ENCODE measurements around the gene ADAM10.

The ADAM10 gene

DNA sequence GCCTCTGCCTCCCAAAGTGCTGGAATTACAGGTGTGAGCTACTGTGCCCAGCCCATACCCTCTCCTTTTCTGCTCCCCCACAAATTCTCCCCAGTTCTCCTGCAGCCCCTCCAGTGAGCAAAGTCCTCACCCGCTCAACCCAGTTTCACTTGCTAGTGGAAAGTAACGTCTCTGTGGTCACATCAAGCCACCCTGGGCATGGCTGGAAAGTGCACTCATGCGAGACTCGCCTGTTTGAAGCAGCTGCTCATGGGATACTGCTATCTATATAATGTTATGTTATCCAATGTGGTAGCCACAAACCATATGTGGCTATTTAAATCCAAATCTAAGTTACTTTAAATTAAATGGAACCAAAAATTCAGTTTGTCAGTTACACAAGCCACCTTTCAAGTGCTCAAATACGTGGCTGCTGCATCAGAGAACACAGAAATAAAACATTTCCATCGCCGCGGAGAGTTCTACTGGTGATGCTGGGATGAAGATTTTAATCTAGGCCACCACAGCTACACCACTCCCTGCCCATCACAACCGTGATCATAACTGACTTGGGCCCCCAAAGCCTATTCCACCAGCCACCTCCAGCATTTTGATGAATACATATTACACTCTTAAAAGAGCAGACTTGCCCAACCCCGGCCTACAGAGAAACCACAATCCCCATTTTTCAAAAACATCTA lies 198.3 kb downstream of the ADAM10 start:
- DNase-seq (ENCODE audit: low spot score): no peak

DNA sequence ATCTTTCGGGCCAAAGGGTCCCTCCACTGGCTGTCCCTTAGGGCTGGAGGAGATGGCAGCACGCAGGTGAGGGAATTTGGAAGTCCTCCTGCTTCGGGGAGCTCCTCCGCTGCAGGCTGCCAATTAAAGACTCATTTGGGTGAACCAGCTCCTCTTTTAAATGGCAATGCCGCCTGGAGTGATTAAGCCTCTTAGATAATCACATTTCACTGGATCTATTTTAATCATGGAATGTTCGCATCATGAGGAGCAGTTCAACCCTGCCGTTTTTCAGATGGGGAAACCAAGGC lies 199.8 kb downstream of the ADAM10 start:
- no peak for DNase-seq (ENCODE audit: low spot score)

DNA sequence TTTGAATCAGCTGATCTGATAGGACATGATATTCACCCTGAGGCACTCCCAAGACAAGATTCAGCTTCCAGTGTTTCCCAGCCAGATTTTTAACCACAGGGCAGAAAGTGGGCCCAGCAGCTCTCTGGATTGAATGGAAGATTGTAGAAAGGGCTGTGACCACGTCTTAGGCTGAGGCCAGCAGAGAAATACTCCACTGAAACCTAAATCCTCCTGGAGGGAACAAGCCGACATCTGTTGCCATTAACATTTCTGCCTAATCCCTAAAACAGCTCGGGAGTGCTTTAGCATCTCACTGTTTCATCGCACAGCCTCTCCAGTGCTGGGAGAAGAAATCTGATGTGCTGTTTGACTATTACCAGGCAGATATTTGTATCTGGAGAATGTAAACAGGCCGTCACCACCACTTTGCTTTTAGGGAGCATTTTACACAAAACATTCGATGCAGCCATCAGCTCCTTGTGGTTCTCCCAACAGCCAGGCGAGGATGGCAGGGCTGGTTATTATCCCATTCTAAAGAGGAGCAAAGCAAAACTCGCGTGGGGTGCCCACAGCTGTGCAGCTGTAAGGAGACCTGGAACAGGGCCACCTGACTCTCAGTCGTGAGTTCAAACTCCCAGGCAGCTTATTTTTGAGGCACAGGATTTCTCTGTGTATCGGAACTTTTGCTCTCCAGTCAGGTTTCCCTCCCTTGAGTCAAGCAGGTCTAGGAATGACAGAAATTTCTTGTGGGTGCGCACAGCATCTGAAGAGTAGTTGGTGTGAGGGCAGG lies 200.3 kb downstream of the ADAM10 start:
- DNase-seq (ENCODE audit: low spot score): no peak

DNA sequence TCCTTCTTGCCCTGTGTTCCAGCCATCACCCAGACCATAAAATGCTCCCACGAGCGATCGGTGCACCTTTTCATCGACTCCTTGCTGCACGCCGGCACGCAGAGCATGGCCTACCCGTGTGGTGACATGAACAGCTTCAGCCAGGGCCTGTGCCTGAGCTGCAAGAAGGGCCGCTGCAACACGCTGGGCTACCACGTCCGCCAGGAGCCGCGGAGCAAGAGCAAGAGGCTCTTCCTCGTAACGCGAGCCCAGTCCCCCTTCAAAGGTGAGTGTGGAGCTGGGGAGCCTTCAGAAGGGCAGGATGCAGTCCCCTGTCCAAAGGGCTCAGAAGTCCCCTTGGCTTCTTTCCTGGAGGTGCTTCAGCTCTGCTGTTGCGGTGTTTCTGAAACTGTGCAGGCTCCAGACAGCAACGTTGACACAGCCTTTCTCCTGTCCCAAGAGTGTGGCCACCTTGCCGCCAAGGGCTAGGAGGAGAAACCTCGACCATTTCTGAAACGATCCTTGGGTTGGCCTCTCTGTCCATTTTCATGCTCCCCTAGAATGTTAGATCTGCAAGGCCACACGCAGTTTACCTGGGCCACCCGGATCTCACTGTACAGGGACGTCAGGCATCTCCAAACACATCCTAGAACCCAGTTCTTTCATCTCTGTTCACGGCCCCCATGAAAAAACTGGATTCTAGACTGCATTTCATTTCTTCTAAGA lies 201.0 kb downstream of the ADAM10 start:
- DNase-seq (ENCODE audit: low spot score): no peak

- DNase-seq (ENCODE audit: low spot score): no peak
Measured at GRCh38 chr15:58547628-58548307, 201.7 kb downstream of the ADAM10 start.

GRCh38 chr15:58546635-58547627 lies 202.6 kb downstream of the ADAM10 start:
- peak; percentile 74 for DNase-seq (ENCODE audit: low spot score)

- DNase-seq (ENCODE audit: low spot score): no peak
Measured at GRCh38 chr15:58546066-58546591, 203.4 kb downstream of the ADAM10 start.

DNA sequence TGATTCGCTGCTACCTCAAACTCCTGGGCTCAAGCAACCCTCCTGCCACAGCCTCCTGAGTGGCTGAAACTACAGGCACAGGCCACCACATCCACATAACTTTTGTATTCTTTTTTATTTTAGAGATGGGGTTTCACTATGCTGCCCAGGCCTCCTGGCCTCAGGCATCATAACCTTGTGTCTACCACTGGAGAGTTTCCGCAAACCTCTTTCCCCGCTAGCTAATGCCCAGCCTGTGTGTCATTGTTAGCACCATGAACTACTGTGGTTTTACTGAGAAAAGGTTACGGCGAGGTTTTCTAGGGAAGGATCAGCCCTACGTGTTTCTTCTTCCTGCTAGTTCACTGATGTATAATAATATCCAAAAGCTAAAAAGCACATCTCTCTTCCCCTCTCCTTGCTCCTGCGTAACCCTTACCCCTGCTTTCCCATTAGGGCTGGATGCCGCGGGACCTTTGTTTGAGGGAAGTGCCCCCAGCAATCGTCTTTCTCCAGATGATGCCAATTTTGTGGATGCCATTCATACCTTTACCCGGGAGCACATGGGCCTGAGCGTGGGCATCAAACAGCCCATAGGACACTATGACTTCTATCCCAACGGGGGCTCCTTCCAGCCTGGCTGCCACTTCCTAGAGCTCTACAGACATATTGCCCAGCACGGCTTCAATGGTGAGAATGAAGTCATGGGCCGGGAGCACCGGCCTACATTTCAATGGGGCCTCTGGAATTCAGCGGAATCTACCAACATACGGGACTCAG lies 204.0 kb downstream of the ADAM10 start:
- no peak for DNase-seq (ENCODE audit: low spot score)

GRCh38 chr15:58544756-58545155 lies 204.8 kb downstream of the ADAM10 start:
- DNase-seq (ENCODE audit: low spot score): no peak

GRCh38 chr15:58543664-58544335 lies 205.7 kb downstream of the ADAM10 start:
- no peak for DNase-seq (ENCODE audit: low spot score)

DNA sequence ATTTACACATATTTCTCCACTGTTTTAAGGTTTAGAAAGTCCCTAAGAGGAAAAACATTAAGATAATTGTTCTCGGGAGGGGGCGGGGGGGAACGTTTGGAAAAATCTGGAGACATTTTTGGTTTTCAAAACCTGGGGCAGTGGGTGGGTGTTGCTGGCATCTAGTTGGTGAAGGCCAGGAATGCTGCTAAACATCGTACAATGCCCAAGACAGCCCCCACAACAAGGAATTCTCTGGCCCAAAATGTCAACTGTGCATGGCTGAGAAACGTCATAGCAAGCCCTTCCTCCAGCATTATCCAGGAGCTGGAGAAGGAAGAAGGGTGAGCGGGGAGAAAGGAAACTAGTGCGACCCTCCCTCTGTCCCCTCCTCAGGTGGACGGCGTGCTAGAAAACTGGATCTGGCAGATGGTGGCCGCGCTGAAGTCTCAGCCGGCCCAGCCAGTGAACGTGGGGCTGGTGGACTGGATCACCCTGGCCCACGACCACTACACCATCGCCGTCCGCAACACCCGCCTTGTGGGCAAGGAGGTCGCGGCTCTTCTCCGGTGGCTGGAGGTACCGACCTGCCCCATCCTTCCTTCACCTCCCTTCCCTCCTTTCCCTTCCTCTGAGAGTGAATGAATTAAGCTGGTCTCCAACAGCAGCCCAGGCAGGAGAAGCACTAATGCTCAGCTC lies 208.0 kb downstream of the ADAM10 start:
- no peak for DNase-seq (ENCODE audit: low spot score)

GRCh38 chr15:58539548-58539947 lies 210.0 kb downstream of the ADAM10 start:
- DNase-seq (ENCODE audit: low spot score): no peak

- DNase-seq (ENCODE audit: low spot score): no peak
Measured at GRCh38 chr15:58538901-58539300, 210.6 kb downstream of the ADAM10 start.

Data from hepatic stellate cell (primary cell).